GM12865 (cell line): ENCODE measurements around the gene FKBP4.
A peak's percentile ranks its signal among the peaks of the same experiment; 100 is the strongest.

Experiments used
- DNase-seq: peaks from one replicate; pipeline ENCODE4 v3.0.0; 2010; ENCODE audit warnings: low read depth
- H3K4me3 ChIP-seq: 2 replicates; pipeline ENCODE4 v1.5.1; 2011; ENCODE audit warnings: mild to moderate bottlenecking, low read depth, low read length, control low read depth
- TF ChIP-seq, protein P1 (sequence below): IDR thresholded peaks from 2 replicates; pipeline ENCODE4 v1.5.1; 2011; ENCODE audit warnings: low read length, control low read depth, low read depth, inconsistent platforms; ENCODE audit not compliant: insufficient read depth; ENCODE audit errors: missing control alignments

The FKBP4 gene

GRCh38 chr12:2776129-2776806 is 18.5 kb upstream of the FKBP4 start:
- TF ChIP-seq, protein P1, sequence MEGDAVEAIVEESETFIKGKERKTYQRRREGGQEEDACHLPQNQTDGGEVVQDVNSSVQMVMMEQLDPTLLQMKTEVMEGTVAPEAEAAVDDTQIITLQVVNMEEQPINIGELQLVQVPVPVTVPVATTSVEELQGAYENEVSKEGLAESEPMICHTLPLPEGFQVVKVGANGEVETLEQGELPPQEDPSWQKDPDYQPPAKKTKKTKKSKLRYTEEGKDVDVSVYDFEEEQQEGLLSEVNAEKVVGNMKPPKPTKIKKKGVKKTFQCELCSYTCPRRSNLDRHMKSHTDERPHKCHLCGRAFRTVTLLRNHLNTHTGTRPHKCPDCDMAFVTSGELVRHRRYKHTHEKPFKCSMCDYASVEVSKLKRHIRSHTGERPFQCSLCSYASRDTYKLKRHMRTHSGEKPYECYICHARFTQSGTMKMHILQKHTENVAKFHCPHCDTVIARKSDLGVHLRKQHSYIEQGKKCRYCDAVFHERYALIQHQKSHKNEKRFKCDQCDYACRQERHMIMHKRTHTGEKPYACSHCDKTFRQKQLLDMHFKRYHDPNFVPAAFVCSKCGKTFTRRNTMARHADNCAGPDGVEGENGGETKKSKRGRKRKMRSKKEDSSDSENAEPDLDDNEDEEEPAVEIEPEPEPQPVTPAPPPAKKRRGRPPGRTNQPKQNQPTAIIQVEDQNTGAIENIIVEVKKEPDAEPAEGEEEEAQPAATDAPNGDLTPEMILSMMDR: no peak
- no peak for DNase-seq
- no peak overlapping the region for H3K4me3 ChIP-seq

- TF ChIP-seq, protein P1: no peak
- no peak for DNase-seq
- no peak overlapping the region for H3K4me3 ChIP-seq
Observed at GRCh38 chr12:2779281-2779680, 15.5 kb upstream of the FKBP4 start.

- TF ChIP-seq, protein P1: peak; percentile 91
- DNase-seq: peak; percentile 38
- no peak overlapping the region for H3K4me3 ChIP-seq
Observed at GRCh38 chr12:2783936-2784600, 10.7 kb upstream of the FKBP4 start.

GRCh38 chr12:2785017-2785416 is 9.8 kb upstream of the FKBP4 start:
- TF ChIP-seq, protein P1: no peak
- H3K4me3 ChIP-seq: no peak overlapping the region
- no peak for DNase-seq

- no peak overlapping the region for H3K4me3 ChIP-seq
- no peak for DNase-seq
- TF ChIP-seq, protein P1: no peak
Observed at GRCh38 chr12:2791089-2791488, 3.7 kb upstream of the FKBP4 start.

GRCh38 chr12:2792671-2793500 is 1.9 kb upstream of the FKBP4 start:
- DNase-seq: no peak
- TF ChIP-seq, protein P1: no peak
- H3K4me3 ChIP-seq: no peak overlapping the region
